H1 (cell line): Measurements from ENCODE around the gene GLIS2. TPM values are rescaled to one million over a fixed set of nuclear protein-coding genes. Genes with fewer than 3 reads are reported as not detected.
A peak's percentile ranks its signal among the peaks of the same experiment; 100 is the strongest.

Experiments
- ATF3 ChIP-seq: IDR thresholded peaks from 2 replicates; pipeline ENCODE4 v1.6.1; 2011; ENCODE audit warnings: low read depth, mild to moderate bottlenecking, low read length; ENCODE audit not compliant: insufficient read depth
- CHD7 ChIP-seq: fragments of 300-600 bp; sonication (generic); IDR thresholded peaks from 2 replicates; pipeline ENCODE4 v1.7.1; 2012; ENCODE audit warnings: low read length, moderate library complexity, mild to moderate bottlenecking, inconsistent platforms; ENCODE audit not compliant: insufficient replicate concordance
- CTBP2 ChIP-seq: IDR thresholded peaks from 2 replicates; pipeline ENCODE4 v1.7.0; 2011; ENCODE audit warnings: borderline replicate concordance, mild to moderate bottlenecking, moderate library complexity, mixed read lengths, low read length; ENCODE audit not compliant: insufficient read depth, insufficient read length
- PHF8 ChIP-seq: fragments of 200-600 bp; sonication (generic); conservative IDR thresholded peaks from 2 replicates; pipeline ENCODE4 v1.7.1; 2012; ENCODE audit warnings: low read depth, mild to moderate bottlenecking, inconsistent platforms, low read length, moderate library complexity
- SRF ChIP-seq: IDR thresholded peaks from 2 replicates; pipeline ENCODE4 v1.6.1; 2011; ENCODE audit warnings: mild to moderate bottlenecking, low read depth, low read length, moderate library complexity
- SUZ12 ChIP-seq: fragments of 200-600 bp; sonication (generic); IDR thresholded peaks from 2 replicates; pipeline ENCODE4 v1.6.1; 2012; ENCODE audit warnings: mild to moderate bottlenecking, inconsistent platforms, low read length, moderate library complexity, mixed read lengths
- TAF1 ChIP-seq: IDR thresholded peaks from 2 replicates; pipeline ENCODE4 v1.6.1; 2011; ENCODE audit warnings: mild to moderate bottlenecking, low read depth, low read length
- YY1 ChIP-seq: IDR thresholded peaks from 2 replicates; pipeline ENCODE4 v1.6.1; 2011; ENCODE audit warnings: low read depth, mild to moderate bottlenecking, low read length
- polyA plus RNA-seq, 7 experiments: library from polyadenylated mRNA; depleted of rRNA in 3 of 7; stranded (reverse) in 5 of 7; unstranded in 2 of 7; fragments of >200 nt in 5 of 7; fragments of 200-250 nt in 2 of 7; gene quantifications; 1 replicate in 5 of 7; 2 replicates in 1 of 7; 4 replicates in 1 of 7; pipeline versions ENCODE4 v1.2.1 to v1.2.3, GENCODE V29; 2011 to 2013; ENCODE audit warnings: missing spikeins in 2 of 7, mixed read lengths in 2 of 7
- total RNA-seq: library from RNA; stranded (reverse); fragmentation: NEBNext Ultra II Directional; extraction: Animal tissue kit (Norgen Biotek cat#: 25700); gene quantifications from 2 replicates; pipeline ENCODE4 v1.2.1, GENCODE V29; 2021

The GLIS2 gene
- total and polyA plus RNA-seq, 2 of the 8 experiments (the other 6 are each of a cell fraction or from before 2014, with no cell fraction given): 4.3 to 17.4 TPM

- TF ChIP-seq CHD7: no peak
- TF ChIP-seq CTBP2: no peak
- TF ChIP-seq ATF3: no peak
- no peak for TF ChIP-seq SUZ12
- TF ChIP-seq PHF8: peak; percentile 74
- TF ChIP-seq YY1: no peak
- no peak; the same call in 1 of the 2 replicates for TF ChIP-seq TAF1
- no peak for TF ChIP-seq SRF
These were observed 43.5 kb upstream of the GLIS2 start (continued) for GRCh38 chr16:4272114-4272956.
